DLD1 (cell line): Measurements from ENCODE around the gene KRTAP29-1.
"Not testable (repeated sequence)": the region's sequence is repeated elsewhere in the genome, so short reads cannot be mapped to it uniquely, and the experiment has no call there.

Experiments
- in situ Hi-C: cut with HindIII; loops from 2 replicates; pipeline ENCODE4 v1.10.0; 2017; ENCODE audit warnings: low sequenced_read_pairs

The KRTAP29-1 gene, protein sequence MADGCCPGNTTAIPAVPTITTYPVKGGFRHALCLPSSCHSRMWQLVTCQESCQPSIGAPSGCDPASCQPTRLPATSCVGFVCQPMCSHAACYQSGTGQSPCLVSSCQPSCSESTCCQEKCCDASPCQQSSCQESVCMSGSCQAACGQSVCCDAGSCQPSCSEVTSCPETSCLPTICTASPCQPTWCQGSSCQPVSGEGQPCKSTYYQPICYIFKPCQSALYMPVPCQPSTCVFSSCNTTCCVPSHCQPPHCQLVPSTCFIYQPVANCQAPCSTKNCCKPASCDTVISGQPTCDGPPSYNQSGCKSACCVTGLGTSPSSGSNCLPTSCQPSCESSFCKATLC

DNA sequence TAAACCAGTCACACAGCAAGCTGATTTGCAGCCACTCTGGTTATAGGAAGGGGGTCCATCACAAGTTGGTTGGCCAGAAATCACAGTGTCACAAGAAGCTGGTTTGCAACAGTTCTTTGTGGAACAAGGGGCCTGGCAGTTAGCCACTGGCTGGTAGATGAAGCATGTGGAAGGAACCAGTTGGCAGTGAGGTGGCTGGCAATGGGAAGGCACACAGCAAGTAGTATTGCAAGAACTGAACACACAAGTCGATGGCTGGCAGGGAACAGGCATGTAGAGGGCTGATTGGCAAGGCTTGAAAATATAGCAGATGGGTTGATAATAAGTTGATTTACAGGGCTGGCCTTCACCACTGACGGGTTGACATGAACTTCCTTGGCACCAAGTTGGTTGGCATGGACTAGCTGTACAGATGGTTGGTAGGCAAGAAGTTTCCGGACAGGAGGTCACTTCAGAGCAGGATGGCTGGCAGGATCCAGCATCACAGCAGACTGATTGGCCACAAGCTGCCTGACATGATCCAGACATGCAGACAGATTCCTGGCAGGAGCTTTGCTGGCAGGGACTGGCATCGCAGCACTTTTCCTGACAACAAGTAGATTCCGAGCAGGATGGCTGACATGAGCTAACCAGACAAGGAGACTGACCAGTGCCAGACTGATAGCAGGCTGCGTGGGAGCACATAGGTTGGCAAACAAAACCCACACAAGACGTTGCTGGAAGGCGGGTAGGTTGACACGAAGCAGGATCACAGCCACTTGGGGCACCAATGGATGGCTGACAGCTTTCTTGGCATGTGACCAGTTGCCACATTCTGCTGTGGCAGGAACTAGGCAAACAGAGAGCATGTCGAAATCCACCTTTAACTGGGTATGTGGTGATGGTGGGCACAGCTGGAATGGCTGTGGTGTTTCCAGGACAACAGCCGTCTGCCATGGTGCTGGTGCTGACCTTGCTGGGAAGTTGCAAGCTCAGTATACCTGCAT lies at the start of gene KRTAP29-1:
Gene KRTAP29-1, minus strand, starts transcription at position 936 of the 986 bp plus-strand sequence. Its CDS starts 0 bp downstream, at position 936.
- in situ Hi-C loops, result no loop called here

DNA sequence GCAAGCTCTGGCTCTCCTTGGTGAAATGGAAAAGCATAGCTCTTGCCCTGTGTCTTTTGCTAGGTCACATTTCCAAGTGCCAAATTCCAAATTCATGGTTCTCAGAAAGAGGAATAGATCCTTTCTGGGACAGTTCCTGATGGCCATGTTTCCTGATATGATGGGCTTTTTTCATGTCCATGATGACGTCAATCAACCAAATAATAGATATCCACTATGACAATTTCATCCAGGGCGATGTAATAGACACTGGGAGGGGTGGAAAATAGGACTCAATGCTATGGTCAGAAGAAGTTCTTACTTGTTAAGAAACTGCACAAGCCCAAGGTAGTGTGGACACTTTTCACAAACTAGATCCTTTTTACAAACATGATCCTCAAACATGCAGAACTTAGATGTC lies 48.5 kb upstream of the KRTAP29-1 start:
- in situ Hi-C loops, result no loop called here

DNA sequence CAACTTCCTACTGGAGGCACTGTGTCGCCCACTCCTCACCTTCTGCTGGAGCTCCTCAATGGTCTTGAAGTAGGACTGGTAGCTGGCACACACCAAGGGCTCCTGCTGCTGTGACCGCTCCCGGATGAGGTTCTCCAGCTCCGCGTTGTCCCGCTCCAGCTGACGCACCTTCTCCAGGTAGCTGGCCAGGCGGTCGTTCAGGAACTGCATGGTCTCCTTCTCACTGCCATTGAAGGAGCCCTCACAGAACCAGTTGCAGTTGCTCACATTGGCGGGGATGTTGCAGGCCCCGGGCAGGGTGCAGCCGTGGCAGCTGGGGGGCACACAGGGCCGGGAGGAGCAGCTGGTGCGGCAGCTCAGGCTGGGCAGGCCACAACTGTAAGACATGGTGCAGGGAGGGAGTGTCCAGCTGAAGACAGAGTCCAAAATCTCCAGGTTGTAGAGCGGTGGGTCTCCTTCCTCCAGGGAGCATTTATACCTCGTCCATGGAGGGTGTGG lies 47.8 kb upstream of the KRTAP29-1 start, which contains the start of gene KRT33A:
Gene KRT33A, minus strand, starts transcription at position 448 of the 498 bp plus-strand sequence. Its CDS starts 61 bp downstream, at position 387.
- in situ Hi-C loops, result not testable (repeated sequence)

DNA sequence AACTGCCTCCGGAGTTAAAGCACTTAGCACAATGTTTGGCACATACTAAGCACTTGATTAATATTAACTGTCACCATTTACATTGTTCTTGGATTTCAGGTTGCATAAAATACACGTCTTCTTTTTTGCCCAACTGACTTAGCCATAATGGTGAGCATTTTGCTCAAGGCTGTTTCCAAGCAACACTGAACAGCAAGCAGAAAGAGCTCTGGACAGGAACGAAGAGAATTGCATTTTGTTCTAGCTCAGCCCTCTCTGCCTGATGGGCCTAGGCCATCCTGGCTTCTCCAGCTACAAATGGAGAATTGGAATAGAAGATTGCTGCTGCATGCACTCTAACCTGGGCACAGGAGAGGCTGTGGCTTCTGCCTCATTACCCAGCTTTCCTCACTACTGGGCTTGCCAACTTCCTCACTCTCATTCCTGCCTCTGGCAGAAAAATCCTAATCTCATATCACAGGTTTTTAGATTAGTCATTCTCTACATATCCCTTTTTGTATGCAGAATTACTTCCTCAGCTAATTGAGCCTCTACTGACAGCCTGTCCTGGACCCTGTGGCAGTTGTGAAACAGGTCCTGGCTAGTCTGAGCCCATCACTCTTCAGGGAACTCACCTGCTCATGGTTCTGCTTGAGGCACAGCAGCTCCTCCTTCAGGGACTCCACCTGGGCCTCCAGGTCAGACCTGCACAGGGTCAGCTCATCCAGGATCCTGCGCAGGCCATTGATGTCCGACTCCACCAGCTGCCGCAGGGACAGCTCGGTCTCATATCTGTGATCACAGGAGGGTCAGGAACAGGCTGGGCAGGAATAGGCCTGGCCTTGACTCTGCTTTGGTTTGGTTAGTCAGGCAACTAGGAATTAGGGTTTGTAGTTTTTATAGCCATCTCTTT lies 45.5 kb upstream of the KRTAP29-1 start:
- in situ Hi-C loops, result no loop called here

DNA sequence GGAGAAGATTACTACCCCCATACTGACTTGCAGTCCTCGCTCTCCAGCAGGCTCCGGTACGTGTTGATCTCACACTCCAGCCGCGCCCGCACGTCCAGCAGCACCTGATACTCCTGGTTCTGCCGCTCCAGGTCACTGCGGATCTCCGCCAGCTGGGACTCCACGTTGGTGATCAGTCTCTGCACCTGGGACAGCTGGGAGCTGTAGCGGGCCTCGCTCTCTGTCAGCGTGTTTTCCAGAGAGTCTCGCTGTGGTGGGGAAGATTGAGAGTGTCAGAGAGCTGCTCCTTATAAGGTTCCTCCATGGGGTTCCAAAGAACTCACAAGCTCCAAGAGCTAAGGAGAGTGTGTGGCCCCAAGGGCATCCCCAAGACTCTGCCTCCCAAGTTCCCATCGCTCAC lies 43.8 kb upstream of the KRTAP29-1 start:
- in situ Hi-C loops, result not testable (repeated sequence)

DNA sequence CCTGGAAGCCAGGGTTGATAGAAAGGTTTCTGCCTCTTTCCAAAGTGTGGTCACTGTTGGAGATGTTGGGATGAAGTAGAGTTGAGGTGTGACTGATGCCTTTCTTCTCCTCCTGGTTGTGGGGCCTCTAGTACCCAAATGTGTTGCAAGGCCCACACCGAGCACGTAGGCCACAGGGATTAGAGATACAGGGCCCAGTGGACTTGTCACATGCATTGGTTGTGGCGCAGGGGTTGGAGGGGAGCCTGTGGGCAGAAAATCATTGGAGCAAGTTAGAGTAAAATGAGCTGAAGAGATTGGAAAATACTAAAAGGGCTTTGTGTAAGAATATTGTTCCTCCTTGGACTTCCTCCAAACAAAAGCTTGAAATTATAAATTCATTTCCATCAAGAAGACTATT lies 43.3 kb upstream of the KRTAP29-1 start:
- in situ Hi-C loops, result no loop called here

DNA sequence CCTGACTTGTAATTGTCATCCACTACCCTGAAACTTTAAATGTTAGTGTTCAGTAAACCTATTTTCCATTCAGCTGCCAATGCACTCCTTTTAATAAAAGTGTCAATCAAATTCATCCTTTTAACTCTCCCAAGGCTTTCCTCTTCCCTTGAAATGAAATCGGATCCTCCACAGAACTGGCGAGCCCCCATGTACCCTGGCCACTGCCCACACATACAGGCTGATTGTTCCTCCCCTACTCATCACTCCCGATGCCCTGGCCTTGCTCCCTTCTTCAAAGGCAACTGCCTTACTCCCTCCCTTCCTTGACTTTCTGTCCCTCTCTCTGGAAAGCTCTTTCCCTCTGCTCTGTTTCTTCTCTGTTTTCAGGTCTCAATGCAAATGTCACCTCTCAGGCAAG lies 40.4 kb upstream of the KRTAP29-1 start:
- in situ Hi-C loops, result no loop called here

DNA sequence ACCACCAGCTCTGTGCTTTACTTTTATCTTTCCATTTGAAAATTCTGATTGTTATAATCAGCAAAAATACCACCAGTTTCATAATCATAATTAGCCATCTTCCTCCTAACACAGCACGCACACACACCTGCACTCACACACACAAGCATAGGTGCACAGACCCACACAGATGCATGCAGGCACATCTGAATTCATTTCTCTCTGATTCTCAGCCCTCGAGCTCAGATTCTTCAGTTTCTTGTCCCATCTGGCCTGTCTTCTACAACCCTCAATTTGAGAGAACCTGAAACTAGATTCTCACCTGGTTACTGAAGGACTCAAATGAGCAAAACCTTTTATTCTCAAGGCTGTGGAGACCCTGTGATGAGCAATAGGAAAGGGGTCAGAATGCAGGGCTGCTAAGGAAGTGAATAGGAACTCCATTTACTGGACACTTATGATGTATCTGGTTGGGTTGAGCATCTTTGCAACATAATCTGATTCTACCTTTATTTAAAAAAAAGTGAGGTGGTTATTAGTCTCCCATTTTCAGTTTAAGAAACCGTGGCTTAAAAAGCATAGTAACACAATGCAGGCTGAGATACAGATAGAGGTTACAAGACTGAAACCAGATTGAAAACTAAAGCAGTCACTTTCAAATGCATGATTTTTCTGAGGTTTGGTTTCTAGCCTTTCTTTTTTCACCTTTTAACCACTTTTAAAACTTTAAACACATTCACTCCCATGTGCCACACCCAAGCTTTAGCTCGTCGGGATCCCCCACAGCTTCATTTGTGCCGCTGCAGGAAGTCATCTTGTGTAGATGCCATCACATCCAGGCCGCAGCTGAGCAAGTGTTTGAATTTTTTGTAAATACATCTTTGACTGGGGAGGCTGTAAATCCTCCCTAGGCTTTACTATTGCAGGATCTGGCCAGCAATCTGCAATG lies 38.5 kb upstream of the KRTAP29-1 start:
- in situ Hi-C loops, result no loop called here

DNA sequence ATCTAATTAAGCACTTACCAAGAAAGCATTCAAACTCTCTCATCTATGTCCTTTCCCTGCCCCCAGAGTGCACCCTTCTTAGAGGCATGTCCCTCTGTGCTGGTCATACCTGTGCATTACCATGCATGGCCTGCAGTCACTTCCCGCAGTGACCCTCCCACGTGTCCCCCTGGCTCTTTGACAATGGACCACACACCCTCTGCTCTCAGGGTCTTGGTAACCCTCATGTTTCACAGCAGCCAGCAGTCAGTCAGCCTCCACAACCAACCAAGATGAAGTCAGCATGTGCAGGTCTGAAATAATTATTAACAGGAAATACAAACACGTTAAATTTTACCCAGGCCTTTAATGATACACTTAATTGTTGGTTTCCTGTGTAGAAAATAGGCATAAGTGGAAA lies 37.8 kb upstream of the KRTAP29-1 start:
- in situ Hi-C loops, result no loop called here

DNA sequence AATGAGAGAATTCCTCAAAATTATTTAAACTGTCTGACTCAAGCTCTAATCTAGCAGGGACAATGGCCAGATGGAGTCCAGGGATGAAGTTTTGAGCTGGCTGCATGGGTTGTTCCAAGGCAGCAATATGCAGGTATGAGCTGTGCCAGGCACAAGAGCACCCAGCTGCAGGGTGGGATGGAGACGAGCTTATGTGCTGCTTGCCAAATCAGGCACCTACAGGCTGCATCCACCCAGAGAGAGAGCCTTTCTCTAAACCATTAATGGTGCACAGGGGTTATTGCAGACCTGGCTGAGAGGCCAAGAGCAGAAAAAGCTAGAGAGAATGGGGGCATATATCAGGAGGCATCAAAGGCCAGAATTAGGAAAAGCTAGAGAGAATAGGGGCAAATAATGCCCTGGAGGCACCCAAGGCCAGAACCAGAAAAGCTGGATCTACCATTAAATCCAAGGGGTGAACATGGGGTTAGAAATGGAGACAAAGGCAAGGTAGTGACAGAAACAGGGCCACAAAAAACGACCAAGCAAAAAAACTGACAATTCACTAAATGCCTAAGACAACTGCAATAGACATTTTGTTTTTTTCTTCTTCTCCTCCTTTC lies 37.0 kb upstream of the KRTAP29-1 start:
- in situ Hi-C loops, result no loop called here

DNA sequence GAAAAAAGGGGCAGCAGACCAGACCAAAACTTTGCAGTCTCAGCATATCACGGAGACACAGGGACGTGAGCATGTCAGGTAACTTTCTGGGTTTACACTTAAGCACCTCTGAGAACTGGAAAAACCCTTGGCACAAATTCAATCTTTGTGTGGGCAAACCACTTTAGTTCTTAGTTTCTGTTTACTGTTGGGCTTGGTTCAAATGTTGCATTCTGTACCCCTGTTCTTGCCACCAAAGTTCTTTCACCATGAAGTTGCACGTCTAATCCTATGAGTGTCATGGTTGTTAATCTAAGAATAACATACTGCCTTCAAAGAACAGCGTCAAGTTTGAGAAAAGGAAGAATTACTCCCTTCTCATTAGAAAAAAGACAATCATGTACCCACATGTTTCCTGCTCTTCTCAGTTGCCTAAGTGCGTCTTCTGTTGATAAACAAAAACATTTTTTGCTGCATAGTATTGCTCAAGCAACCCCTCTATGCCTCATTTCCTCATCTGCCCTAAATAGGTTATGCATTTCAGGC lies 36.4 kb upstream of the KRTAP29-1 start:
- in situ Hi-C loops, result no loop called here

DNA sequence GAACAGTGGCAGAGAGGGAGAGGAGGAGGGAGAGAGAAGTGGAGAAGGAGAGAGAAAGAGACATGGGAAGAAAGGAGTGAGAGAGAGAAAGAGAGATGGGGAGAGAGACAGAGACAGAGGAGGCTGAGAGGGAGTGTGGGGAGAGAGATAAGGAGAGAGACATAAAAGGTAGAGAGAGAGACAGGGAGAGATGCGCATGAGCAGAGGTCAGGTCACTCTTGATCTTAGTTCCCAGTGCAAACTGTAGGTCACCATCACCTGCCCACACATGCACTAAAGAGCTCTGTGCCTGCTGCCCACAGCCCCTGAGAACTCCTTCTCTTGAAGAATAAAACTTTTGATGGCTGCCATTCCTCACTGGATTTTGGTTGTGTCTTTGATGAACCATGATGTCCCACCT lies 33.1 kb upstream of the KRTAP29-1 start:
- in situ Hi-C loops, result no loop called here

DNA sequence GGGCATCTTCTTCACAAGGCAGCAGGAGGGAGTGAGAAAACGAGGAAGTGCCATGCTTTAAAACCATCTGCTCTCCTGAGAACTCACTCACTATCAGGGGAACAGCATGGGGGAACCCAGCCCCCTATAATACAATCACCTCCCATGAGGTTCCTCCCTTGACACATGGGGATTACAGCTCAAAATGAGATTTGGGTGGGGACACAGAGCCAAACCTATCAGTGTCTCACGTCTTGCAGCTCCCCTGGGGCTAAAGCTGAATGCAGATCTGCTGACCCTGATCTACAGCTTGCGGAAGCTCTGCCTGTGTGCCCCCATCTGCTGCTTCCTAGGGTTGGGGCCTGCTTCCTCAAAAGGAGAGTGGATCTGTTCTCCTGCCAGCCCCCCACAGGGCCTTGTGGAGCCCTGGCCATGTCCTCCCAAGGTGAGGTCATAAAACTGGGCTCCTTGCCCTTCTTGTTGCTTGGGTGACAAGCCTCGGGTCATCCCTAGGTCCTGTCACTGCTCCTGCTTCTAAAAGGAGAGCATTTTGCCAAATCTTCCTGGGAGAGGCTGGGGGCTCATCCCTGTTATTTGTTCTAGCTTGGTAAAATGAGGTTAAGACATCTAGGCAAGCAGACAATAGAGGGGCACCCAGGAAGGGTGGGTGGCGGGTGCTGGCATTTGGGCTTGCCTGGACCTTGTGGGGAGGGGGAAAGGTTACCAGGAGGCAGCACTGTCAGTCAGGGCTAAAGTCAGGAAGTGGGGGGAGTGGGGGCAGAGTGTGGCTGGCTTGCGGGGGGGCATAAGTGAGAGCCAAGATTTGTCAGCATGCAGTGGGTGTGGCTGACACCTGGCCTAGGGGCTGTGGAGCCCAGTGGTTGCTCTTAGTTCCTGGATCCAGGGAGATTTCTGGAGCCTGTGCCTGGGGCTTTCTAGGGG lies 32.0 kb upstream of the KRTAP29-1 start:
- in situ Hi-C loops, result no loop called here

DNA sequence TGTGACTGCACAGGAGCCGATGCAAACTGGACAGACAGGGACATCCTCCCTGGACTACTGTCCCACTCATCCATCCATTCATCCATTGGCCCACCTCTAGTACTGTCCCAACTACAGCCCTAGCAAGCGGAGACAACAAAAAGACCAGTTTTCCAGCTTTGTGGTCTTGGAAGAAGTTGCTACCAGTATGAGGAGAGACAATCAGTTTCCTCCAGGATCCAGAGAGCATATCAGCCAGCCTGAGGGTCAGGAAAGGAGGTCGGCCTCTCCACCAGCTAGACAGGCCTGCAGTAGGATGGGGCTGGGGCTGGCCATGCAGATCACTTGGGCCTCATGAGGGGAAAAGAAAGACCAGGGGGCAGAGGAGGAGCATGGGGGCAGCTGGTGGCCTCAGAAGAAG lies 31.2 kb upstream of the KRTAP29-1 start:
- in situ Hi-C loops, result no loop called here

DNA sequence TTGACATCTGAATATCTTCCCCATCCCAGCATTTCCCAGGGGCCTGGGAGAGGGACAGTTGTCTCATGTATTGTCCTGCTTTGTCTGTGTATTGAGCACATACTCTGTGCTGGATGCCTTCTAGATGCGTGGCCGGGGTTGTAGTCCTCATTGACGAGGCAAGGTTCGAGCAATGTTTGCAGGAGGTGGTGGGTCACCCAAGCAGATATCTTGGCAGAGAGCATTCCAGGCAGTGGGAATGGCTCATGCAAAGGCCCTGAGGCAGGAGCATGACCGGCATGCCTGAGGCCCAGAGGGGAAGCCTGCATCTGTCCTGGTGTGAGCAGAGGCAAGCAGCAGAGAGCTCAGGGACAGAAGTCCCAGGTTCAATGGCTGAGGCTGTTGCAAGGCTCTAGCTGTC lies 30.4 kb upstream of the KRTAP29-1 start:
- in situ Hi-C loops, result no loop called here

DNA sequence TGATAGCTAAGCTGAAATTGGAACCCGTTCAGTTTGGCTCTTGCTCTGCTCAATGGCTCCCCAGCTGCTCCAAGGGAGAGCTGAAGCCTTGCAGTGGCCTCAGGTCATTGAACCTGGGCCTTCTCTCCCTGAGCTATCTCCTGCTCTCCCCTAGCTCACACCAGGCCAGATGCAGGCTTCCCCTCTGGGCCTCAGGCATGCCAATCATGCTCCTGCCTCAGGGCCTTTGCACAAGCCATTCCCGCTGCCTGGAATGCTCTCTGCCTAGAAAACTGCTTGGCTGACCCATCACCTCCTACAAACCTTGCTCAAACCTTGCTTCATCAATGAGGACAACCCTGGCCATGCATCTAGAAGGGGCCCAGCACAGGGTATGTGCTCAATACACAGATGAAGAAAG lies 29.6 kb upstream of the KRTAP29-1 start:
- in situ Hi-C loops, result no loop called here

DNA sequence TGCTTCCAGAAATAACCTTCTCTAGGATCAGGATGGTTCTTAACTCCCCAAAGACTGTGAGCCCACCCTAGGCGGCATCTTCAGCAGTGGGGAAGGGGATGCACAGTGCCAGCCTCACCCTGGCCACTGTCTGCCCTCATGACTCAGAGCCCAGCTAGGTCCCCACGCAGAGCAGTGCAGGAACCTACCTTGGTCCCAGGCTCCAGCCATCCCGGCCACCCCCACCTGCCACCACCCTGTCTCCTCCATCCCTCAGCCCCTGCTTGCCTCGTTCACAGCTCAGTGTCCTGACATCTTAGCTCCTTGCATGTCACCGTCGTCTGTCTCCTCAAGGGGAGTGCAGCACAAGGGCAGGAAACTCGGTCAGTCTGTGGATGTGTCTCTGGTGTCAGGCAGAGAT lies 29.0 kb upstream of the KRTAP29-1 start:
- in situ Hi-C loops, result no loop called here
